ENCODE data around the gene ANO10. TPM values are rescaled to one million over a fixed set of nuclear protein-coding genes. Genes with fewer than 3 reads are reported as not detected.

Gene ANO10
- total RNA-seq, 1 experiment from 2014 or later: 9.7 TPM

DNA sequence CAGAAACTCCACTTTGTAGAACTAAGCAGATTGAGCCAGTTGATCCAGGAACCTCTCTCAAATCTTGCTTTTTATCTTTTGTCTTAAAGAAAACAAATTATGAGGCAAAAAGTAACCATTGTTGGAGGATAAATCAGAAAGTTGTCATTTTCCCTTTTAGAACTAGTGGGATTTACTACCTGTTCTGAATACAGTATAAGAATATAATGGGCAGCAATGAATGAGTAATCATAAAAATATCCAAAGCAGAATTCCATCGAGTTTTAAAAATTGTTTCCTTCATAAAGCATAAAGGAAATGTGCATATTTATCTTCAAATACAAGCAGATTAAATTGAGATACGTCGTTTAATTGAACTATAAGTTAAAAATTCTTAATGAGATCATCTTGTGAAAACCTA is 15.9 kb upstream of the ANO10 start:
- no peaks in the 10 kb centered on the region for H3K27me3 ChIP-seq (replicated peaks; ENCODE audit: insufficient read depth, low read depth, low read length, poor library complexity)
- H3K9me3 ChIP-seq (ENCODE audit: low read depth, low read length, poor library complexity, severe bottlenecking): no peaks in the 10 kb centered on the region
- H3K4me3 ChIP-seq (ENCODE audit: low read depth, low read length, poor library complexity, severe bottlenecking): no peak overlapping the region
- H3K36me3 ChIP-seq (ENCODE audit: insufficient read depth, low read length, poor library complexity, severe bottlenecking): no peaks in the 10 kb centered on the region
- intact Hi-C loops (cut with micrococcal nuclease; ENCODE audit: unreplicated experiment): no loop called here
- ChIA-PET CTCF (no interaction called here), POLR2A (ENCODE audit: low non-redundant PET) (no interaction called here)
- no peak for DNase-seq (ENCODE audit: low spot score)
- H3K27ac ChIP-seq (ENCODE audit: low read depth, low read length, poor library complexity, severe bottlenecking): no peak overlapping the region
- no TSS peak for BruUV-seq (replicated peaks)
- TF ChIP-seq EZH2 (IDR thresholded peaks at IDR 0.05; ENCODE audit: borderline replicate concordance, low read depth, low read length, poor library complexity, severe bottlenecking) (no peak), CTCF (conservative IDR thresholded peaks at IDR 0.05; ENCODE audit: low read depth, low read length) (no peak)
- H3K4me1 ChIP-seq (ENCODE audit: insufficient read depth, low read length, poor library complexity, severe bottlenecking): no peaks in the 10 kb centered on the region

GRCh38 chr3:43632986-43633385 is 11.2 kb upstream of the ANO10 start:
- Histone ChIP-seq H3K27ac (ENCODE audit: low read depth, low read length, poor library complexity, severe bottlenecking) (no peak overlapping the region), H3K36me3 (ENCODE audit: insufficient read depth, low read length, poor library complexity, severe bottlenecking) (no peaks in the 10 kb centered on the region), H3K4me1 (ENCODE audit: insufficient read depth, low read length, poor library complexity, severe bottlenecking) (no peaks in the 10 kb centered on the region), H3K27me3 (replicated peaks; ENCODE audit: insufficient read depth, low read depth, low read length, poor library complexity) (no peaks in the 10 kb centered on the region), H3K9me3 (ENCODE audit: low read depth, low read length, poor library complexity, severe bottlenecking) (no peaks in the 10 kb centered on the region), H3K4me3 (ENCODE audit: low read depth, low read length, poor library complexity, severe bottlenecking) (no peak overlapping the region)
- BruUV-seq (replicated peaks): no TSS peak
- ChIA-PET POLR2A (ENCODE audit: low non-redundant PET) (no interaction called here), CTCF (no interaction called here)
- intact Hi-C loops (cut with micrococcal nuclease; ENCODE audit: unreplicated experiment): no loop called here
- no peak for DNase-seq (ENCODE audit: low spot score)
- TF ChIP-seq CTCF (conservative IDR thresholded peaks at IDR 0.05; ENCODE audit: low read depth, low read length) (no peak), EZH2 (IDR thresholded peaks at IDR 0.05; ENCODE audit: borderline replicate concordance, low read depth, low read length, poor library complexity, severe bottlenecking) (no peak)

DNA sequence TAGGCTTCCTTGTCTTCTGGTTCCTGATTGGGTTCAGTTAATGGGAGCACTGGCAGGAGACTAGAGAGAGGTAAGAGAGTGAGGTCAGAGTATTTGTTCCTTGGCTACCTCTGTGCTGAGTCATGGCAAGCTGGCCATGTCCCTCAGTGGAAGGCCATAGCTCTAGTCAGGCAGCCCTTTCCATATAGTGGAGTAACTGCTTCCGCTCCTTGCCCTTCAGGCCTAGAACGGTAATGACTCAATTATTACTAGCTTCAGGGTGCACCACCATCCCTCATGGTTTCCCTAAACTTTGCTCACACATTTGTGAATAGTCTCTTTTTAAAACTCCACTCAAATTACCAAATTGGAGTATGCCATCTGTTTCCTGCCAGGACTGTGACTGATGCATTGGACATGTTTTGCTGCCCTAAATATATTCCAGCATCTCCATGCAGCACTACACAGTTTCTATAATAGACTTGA is 10.5 kb upstream of the ANO10 start:
- TF ChIP-seq CTCF (conservative IDR thresholded peaks at IDR 0.05; ENCODE audit: low read depth, low read length) (no peak), EZH2 (IDR thresholded peaks at IDR 0.05; ENCODE audit: borderline replicate concordance, low read depth, low read length, poor library complexity, severe bottlenecking) (no peak)
- Histone ChIP-seq H3K27me3 (replicated peaks; ENCODE audit: insufficient read depth, low read depth, low read length, poor library complexity) (no peaks in the 10 kb centered on the region), H3K4me3 (ENCODE audit: low read depth, low read length, poor library complexity, severe bottlenecking) (no peak overlapping the region), H3K36me3 (ENCODE audit: insufficient read depth, low read length, poor library complexity, severe bottlenecking) (no peaks in the 10 kb centered on the region), H3K27ac (ENCODE audit: low read depth, low read length, poor library complexity, severe bottlenecking) (no peak overlapping the region), H3K9me3 (ENCODE audit: low read depth, low read length, poor library complexity, severe bottlenecking) (no peaks in the 10 kb centered on the region), H3K4me1 (ENCODE audit: insufficient read depth, low read length, poor library complexity, severe bottlenecking) (no peaks in the 10 kb centered on the region)
- CTCF ChIA-PET: no interaction called here
- DNase-seq (ENCODE audit: low spot score): peak; percentile 0
- POLR2A ChIA-PET (ENCODE audit: low non-redundant PET): no interaction called here
- BruUV-seq (replicated peaks): no TSS peak
- intact Hi-C loops (cut with micrococcal nuclease; ENCODE audit: unreplicated experiment): no loop called here
